ENCODE data around the gene PPM1H. TPM values are rescaled to one million over a fixed set of nuclear protein-coding genes. Genes with fewer than 3 reads are reported as not detected.

Gene PPM1H
- total and polyA plus RNA-seq, 2 of the 8 experiments (the other 6 are each of a cell fraction or from before 2014, with no cell fraction given) = 16.4 to 36.1 TPM

DNA sequence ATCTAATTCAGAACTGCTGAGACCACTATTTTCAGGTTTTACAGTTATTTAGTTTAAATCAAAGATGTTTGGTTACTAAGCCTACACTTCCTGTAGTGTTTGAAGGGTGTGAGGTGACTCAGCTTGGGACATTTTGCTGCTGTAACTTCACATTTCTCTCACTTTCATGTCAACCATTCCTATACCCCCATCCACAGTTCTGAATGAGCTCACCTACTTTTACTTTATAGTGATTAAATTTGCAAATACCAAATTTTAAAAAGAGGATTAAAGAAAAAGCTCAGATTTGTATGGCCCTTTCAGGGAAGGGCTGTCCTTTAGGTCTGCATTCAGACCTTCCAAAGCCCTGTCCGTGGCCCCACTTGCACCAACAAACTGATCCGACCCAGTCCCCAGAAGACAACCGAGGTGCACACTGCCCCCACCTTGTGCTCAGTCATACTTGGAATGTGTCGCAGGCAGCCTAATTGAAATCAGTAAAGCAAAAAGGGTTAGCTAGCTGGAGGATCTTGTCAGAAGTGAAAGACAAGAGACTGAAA, 294.0 kb downstream of the PPM1H start:
- Histone ChIP-seq H2AFZ (ENCODE audit: low read length) (no peak overlapping the region), H2BK120ac (replicated peaks; ENCODE audit: low read depth, low read length) (no peak overlapping the region), H3K9me3 (ENCODE audit: insufficient read depth in 2 of 2, low read depth in 1 of 2, low read length in 1 of 2) (no peaks in the 10 kb centered on the region), H2BK20ac (ENCODE audit: low read length) (no peak overlapping the region), H2BK12ac (ENCODE audit: low read depth, low read length) (no peak overlapping the region), H3K23me2 (ENCODE audit: low read depth, low read length) (no peaks in the 10 kb centered on the region), H4K8ac (ENCODE audit: extremely low read depth, insufficient read depth, low read length) (no peak overlapping the region), H4K20me1 (replicated peaks in 1 of 2; ENCODE audit: control insufficient read depth in 1 of 2, insufficient read depth in 2 of 2, low read length in 2 of 2) (no peaks in the 10 kb centered on the region), H3K14ac (ENCODE audit: insufficient read length) (no peak overlapping the region), H2BK5ac (ENCODE audit: low read depth, low read length) (no peak overlapping the region), H3K79me2 (ENCODE audit: control insufficient read depth in 1 of 2, insufficient read depth in 2 of 2, low read length in 2 of 2) (no peaks in the 10 kb centered on the region), H3K27ac (ENCODE audit: low read depth, low read length) (no peak overlapping the region), H3K4me3 (ENCODE audit: extremely low read depth in 1 of 4, insufficient read depth in 2 of 4, low read depth in 3 of 4, low read length in 4 of 4) (no peak overlapping the region), H3K56ac (replicated peaks; ENCODE audit: insufficient read length, low read depth, low read length) (no peak overlapping the region), H3K27me3 (replicated peaks in 1 of 4; ENCODE audit: control insufficient read depth in 3 of 4, extremely low read depth in 1 of 4, insufficient read depth in 3 of 4, low read length in 3 of 4) (no peaks in the 10 kb centered on the region), H3K9ac (replicated peaks in 1 of 4; ENCODE audit: extremely low read depth in 1 of 4, low read depth in 3 of 4, low read length in 3 of 4) (no peak overlapping the region), H4K5ac (ENCODE audit: insufficient read length, low read depth, low read length) (no peak overlapping the region), H2AK5ac (ENCODE audit: low read depth, low read length) (no peak overlapping the region), H3K4me1 (replicated peaks in 1 of 4; ENCODE audit: control insufficient read depth in 3 of 4, insufficient read depth in 4 of 4, low read length in 3 of 4) (peaks cover 0 to 10% (median 0%) of the 10 kb centered on the region in 4 experiments; a peak in 2 of 7 replicates), H3K79me1 (ENCODE audit: low read depth, low read length) (no peaks in the 10 kb centered on the region; the same call in 1 of the 2 replicates), H3K18ac (ENCODE audit: extremely low read depth, low read length) (no peak overlapping the region), H3K4ac (replicated peaks; ENCODE audit: insufficient read length, low read depth, low read length) (no peak overlapping the region), H3K23ac (ENCODE audit: insufficient read length) (no peak overlapping the region), H3K36me3 (ENCODE audit: control insufficient read depth in 2 of 4, insufficient read depth in 4 of 4, low read length in 3 of 4) (no peaks in the 10 kb centered on the region; a peak in 1 of 8 replicates), H3K4me2 (ENCODE audit: insufficient read depth in 1 of 2, low read depth in 2 of 2, low read length in 2 of 2) (no peak overlapping the region), H2BK15ac (ENCODE audit: low read length) (no peak overlapping the region), H4K91ac (replicated peaks; ENCODE audit: insufficient read length, low read length) (no peak overlapping the region)
- no peak for FAIRE-seq
- ChIA-PET CTCF (ENCODE audit: partially characterized antibody) (interaction anchor here (1.0 to 2.7 kb wide), 2 partner anchors 8 to 154 kb away, joined by 4 to 8 read pairs; no protein-coding TSS in a partner anchor), POLR2A (ENCODE audit: partially characterized antibody) (interaction anchor here (1.4 to 1.7 kb wide), 3 partner anchors 8 to 39 kb away, joined by 4 to 5 read pairs (median 4); no protein-coding TSS in a partner anchor)
- TF ChIP-seq SP2 (IDR thresholded peaks at IDR 0.05; ENCODE audit: low read length) (no peak), BCL11A (IDR thresholded peaks at IDR 0.05; ENCODE audit: low read depth in 2 of 2, low read length in 2 of 2) (no peak), BRCA1 (IDR thresholded peaks at IDR 0.05; ENCODE audit: low read depth, low read length) (no peak), TCF12 (IDR thresholded peaks at IDR 0.05; ENCODE audit: low read depth, low read length) (no peak), EGR1 (IDR thresholded peaks at IDR 0.05; ENCODE audit: borderline replicate concordance, low read depth, low read length) (no peak), YY1 (IDR thresholded peaks at IDR 0.05; ENCODE audit: low read depth, low read length) (no peak), HDAC2 (IDR thresholded peaks at IDR 0.05; ENCODE audit: borderline replicate concordance in 1 of 2, low read depth in 2 of 2, low read length in 2 of 2) (no peak), TAF7 (optimal IDR thresholded peaks at IDR 0.05; ENCODE audit: borderline replicate concordance, low read depth, low read length) (no peak)
- TF ChIP-seq, protein P1, sequence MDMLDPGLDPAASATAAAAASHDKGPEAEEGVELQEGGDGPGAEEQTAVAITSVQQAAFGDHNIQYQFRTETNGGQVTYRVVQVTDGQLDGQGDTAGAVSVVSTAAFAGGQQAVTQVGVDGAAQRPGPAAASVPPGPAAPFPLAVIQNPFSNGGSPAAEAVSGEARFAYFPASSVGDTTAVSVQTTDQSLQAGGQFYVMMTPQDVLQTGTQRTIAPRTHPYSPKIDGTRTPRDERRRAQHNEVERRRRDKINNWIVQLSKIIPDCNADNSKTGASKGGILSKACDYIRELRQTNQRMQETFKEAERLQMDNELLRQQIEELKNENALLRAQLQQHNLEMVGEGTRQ (IDR thresholded peaks at IDR 0.05; ENCODE audit: low read length) = no peak
- DNase-seq (ENCODE audit: low read depth in 1 of 2, low spot score in 2 of 2) = no peak
- 93% methylated on average over 4 of the region's 4 CpGs; no CpG with 5 or more reads in 1 of the 2 experiments for WGBS, 2 experiments (ENCODE audit: extremely low coverage in 1 of 2, insufficient coverage in 1 of 2, insufficient read length in 1 of 2, insufficient replicate concordance in 2 of 2, low coverage in 1 of 2, low lambda C conversion rate in 2 of 2, missing lambda C conversion rate in 1 of 2)
